ENCODE data around the gene LCT. TPM values are rescaled to one million over a fixed set of nuclear protein-coding genes. Genes with fewer than 3 reads are reported as not detected.
A peak's percentile ranks its signal among the peaks of the same experiment; 100 is the strongest.
"Not testable (repeated sequence)": the region's sequence is repeated elsewhere in the genome, so short reads cannot be mapped to it uniquely, and the experiment has no call there.

The LCT gene
- total RNA-seq, 1 donor from 2014 or later = 0.77 TPM

DNA sequence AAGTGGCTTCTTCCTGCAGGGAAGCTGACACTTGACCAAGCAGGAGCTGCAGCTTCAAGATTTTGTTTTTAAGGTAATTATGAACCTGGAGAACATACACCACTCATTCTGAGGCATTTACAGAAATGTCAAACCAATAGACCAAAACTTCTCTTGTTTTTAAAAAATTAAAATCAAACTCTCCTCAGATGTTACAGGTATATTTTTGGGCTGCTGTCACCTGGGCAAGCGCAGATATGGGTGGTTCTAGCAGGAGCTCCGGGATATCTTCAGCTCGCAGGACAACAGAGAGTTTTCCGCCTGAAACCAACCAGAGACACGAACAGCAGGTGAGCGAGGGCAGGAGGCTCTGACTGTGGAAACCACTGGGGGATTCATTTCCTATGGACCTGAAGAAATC, 4.1 kb downstream of the LCT start:
- no peak for DNase-seq (ENCODE audit: low spot score)

DNA sequence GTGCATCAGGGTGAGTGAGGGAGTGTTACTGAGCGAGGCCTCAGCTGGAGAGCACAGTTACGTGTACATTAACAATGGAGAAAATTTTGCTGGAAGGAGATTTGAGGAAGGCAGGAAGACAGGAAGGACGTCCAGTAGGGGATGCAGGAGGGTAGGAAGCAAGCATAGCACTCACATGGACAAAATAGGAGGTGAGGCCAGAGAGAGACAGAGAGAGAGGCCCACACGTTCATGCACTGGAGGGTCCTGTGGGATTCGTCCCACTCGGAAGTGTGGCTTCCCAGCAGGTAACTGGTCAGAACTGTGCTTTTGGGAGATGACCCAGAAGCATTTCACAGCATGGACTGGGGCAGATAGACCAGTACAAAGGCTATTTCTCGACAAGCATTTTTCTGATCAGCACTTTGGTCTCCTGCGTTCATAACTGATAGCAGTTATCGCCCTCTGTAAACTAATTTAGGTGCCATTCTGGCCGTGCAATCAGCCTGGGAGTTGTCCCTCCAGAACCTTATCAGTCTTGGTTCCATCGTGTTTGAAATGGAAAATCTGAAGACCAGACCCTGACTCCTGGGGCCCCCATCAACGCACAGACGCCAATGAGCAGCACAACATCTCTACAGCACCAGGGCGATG, 5.7 kb downstream of the LCT start:
- DNase-seq (ENCODE audit: low spot score) = no peak

DNA sequence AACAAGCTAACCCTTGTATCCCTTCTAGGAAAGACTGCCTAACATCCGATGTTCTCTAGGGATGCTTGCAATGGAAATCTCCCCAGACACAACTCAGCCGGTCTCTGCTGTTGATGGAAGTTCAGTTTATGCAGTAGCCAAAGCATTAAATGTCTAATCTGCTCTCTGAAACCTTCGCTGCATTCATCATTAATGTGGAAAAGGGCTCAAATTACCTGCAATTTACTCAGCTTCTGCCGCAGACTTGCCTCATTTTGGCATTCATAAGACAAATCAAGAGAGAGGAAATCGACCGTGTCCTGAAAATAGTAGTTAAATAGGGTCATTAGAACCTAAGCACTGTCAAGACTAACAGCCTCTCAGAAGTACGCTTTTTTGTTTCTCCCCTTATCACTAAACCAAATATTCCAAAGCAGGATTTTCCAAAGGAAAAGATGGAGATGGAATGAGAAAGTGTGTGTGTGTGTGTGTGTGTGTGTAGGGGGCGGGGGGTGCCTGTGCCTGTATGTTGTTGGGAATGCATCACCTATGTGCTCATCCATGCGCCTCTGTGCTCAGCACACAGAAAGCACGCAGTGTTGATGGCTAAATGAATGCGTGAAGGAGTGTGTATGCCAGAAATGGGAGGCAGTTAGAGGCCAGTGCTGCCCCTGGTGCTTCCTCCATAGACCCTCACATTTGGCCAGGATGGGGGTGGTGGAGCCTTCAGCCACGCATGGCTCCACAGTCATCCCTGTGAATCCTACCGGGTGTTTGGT, 7.4 kb downstream of the LCT start:
- no peak for DNase-seq (ENCODE audit: low spot score)

DNA sequence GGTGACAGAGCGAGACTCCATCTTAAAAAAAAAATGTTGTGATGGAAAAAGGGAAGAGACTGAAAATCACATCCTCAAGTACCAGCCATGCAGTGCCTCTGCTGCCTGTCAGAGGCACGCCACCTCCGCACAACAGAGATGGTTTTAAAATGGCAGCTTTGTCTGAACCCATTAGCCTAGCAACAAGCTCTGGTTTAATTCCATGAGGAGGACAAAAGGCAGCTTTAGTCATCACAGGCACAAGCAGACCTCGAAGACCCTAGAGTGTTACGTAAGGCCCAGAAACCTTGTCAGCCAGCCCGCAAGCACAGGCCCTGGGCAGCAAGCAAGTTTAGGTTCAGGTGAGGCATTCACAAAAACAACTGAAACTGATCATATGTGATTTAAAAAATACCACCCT, 10.4 kb downstream of the LCT start:
- no peak for DNase-seq (ENCODE audit: low spot score)

DNA sequence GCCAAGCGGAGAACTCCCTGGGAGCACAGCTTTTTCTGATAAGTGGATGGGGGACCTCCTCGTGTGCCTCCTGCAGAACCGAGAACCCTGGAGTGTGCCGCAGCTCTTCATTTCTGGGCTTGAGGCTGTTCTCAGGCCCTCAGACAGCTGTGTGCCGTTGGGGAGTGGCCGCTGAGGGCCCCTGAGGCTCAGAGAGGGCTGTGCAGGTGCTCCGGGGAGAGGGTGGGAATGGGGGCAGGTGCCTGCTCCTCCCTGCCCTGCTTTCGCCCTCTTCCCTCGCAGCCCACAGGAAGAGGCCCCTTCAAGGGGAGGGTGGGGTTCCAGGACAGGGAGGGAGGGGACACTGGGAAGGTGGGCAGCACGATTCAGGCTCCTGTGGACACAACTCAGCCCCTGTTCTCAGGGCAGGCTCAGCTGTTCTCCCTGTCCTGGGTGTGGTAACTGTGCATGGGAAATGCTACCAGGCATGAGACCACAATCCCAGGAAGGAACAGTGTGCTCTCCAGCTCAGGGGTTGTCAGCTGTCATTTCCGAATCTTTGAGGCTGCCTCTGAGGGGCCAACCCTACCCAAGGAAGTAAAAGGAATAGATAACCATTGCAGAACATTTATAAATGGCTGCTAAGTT, 11.3 kb downstream of the LCT start:
- no peak for DNase-seq (ENCODE audit: low spot score)

DNA sequence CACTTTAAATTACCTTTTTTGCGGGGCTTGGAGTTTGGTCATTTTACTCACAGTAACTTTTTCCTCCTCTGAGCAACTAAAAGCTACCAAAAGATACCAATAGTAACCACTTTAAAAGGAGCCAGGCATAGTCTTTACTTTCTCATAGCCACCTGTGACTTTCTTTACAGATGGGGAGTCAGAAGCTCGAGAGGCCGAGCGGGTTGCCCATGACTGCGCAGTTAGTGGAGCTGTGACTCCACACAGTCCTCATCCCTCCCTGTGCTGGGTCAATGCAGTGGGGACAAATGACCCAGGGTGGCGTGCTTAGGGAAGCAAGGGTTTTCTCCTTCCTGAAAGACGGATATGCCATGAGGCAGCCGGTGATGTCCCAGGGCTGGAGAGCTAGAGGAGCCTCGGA, 11.9 kb downstream of the LCT start:
- DNase-seq (ENCODE audit: low spot score) = no peak

DNA sequence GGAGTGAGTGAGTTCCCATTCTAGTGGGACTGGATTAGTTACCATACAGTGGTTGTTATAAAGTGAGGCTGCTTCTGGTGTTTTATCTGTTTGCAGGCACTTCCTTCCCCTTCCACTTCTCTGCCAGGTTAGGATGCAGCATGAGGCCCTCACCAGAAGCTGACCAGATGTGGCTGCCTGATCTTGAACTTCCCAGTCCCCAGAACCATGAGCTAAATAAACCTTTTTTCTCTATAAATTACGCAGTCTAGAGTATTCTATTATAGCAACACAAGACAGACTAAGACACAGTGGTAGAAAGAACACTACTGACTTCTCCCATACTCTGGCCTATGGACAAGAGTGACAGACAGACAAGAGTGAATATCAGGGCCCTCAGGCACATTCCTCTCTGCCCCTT, 14.1 kb downstream of the LCT start:
- DNase-seq (ENCODE audit: low spot score) = no peak

DNA sequence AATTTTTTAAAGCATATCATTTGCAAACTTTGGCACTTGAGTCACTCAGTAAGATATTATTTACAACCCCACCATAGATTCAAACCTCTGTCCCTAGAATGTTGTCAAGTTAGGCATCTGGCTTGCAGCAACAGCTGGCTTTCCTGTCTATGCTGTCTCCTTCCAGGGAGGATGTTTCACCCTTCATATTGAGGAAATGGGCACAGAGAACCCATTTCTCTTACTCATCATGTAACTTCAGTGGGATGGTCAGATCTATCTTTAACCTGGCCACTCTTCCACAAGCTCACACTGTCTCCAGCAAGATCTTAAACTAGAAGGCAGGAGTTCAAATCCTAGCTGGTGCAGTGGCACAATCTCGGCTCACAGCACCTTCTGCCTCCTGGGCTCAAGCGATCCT, 15.8 kb downstream of the LCT start:
- DNase-seq (ENCODE audit: low spot score) = no peak

DNA sequence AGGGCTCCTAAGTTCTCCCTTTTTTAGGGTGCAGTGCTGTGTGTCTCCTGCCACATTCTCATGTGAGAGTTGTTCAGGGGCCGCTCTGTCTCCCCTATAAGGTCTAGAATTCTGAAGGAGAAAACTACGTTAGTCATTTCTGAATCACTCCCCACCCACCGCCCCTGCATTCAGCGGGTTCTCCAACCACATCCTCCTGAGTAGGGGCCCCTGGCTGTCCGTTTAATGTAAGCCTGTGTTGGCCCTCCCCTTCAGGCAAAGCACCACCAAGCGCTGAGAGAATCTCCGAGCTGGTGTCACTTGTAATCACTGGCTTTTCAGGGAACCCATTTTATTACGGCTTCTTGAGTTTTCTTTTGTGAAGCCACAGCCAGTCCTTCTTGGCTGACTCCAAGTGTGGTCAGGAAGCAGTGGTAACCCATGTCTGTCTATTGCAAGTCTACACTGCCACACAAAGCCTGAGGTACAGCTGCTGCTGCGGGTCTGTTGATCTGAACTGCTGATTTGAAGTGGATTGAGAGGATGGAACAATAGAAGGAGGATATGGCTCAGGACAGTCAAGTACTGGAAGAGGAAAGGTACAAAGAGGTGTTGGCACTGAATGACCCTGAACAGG, 16.9 kb downstream of the LCT start:
- no peak for DNase-seq (ENCODE audit: low spot score)

DNA sequence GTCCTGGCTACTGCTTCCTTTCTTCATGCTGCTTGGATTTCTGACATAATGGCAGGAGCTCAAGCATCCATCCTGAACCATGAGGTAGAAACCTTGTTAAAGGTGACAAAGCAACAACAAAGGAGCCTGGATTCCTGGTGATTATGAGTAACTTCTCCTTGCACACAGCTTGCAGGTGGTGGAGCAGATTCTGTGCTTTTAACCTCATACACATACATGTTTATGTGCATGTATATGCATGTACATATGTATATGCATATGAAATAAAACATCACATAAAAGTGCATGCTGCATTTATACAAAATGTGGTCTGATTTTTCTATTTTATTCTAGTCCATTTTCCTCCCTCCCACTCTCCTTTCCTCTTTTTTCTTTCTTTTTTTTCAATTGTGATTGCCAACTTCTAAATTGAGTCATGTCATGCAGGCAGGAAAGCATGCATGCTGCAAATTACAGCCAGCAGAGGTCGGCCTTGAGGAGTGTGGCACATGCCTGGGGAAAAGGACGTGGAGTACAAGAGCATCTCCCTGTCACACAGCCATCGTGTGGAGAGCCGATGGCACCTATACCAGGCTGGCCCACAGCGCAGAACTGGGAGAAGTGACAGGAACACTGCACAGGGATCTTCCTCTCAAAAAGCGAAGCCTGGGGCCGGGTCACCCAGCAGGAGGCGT, 17.9 kb downstream of the LCT start:
- DNase-seq (ENCODE audit: low spot score) = peak; percentile 53

DNA sequence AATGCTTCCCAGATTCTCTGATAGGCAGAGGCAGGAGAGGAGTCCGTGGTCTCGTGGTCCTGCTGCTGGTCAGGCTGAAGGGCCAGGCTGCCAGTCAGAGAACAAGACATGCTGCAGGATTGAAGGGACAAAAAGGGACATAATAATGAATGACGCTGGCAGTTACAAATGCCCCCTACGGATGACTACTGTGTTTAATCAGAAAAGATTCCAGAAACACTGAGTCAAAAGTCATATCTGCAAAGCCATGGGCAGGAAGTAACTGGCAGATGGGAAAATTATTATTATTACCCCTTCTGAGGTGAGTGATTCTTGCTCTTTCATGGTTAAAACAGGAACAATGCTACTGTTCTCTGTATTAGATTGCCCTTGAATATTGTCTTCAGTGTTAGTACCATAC, 19.0 kb downstream of the LCT start:
- DNase-seq (ENCODE audit: low spot score) = no peak

DNA sequence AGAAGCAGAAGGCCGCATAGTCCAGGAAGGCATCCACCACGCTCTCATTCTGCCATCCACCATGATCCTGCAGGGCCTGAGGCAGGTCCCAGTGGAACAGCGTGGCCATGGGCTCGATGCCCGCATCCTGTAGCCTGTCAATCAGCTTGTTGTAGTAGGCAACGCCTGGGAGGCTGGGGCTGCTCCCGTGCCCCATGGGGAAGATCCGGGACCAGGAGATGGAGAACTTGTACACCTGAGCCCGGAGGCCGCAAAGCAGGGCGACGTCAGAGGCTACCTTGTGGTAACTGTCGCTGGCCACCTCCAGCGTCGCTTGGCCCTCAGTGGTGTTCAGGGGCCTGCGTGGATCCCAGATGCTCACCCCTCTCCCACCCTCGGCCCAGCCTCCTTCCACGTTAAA, 19.5 kb downstream of the LCT start:
- peak; percentile 77 for DNase-seq (ENCODE audit: low spot score)

DNA sequence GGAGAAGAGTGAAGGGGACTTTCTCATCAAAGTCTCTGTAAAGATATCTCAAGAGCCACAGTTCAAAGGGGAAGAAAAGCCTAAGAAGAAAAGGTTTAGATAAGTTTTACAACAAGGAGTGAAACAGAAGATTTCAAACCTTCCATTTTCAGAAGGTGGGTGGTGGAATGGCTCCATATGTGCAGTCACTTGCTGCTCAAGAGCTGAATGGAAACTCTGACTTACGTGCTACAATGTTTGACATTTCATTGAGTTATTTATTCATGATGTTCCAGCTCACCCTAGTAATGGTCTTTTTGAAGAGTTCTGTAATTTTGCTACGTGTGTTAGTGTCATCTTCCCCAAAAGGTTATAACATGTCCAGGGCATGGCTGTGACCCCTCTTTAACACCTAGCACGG, 21.7 kb downstream of the LCT start:
- no peak for DNase-seq (ENCODE audit: low spot score)

DNA sequence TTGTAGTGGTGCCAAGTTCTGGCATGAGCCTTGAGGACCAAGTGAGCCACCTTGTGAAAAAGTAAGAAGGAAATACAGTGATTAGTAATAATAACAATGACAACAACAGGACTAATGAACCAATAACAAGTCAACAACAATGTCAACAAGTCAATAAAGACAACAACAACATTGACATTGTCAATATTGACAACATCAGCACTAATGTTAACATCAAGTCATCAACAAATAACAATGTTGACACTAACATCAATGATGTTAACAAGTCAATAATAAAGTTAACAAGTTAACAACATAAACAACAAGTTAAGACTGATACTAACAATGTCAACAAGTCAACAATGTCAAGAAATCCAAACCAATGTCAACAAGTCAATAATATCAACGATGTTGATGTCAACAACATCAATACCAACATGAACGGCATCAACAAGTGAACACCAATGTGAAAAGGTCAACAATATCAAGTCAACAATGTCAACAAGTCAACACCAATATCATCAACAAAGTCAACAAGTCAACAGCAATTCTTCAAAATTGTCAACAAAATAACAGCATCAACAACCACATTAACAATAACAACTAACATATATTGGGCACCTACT, 24.0 kb downstream of the LCT start:
- DNase-seq (ENCODE audit: low spot score) = no peak

DNA sequence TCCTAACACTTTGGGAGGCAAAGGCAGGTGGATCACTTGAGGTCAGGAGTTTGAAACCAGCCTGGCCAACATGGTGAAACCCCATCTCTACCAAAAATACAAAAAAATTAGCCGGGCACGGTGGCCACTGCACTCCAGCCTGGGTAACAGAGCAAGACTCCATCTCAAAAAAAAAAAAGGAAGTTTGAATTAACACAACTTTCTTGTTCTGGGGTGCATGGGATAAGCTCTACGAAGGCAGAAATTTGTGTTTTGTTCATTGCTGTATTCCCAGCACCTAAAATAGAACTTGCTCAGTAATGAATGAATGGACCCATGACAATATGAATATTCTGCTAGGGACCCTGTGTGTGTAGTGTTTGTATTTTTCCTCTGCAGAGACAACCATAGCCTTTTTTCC, 29.1 kb downstream of the LCT start:
- DNase-seq (ENCODE audit: low spot score) = not testable (repeated sequence)

DNA sequence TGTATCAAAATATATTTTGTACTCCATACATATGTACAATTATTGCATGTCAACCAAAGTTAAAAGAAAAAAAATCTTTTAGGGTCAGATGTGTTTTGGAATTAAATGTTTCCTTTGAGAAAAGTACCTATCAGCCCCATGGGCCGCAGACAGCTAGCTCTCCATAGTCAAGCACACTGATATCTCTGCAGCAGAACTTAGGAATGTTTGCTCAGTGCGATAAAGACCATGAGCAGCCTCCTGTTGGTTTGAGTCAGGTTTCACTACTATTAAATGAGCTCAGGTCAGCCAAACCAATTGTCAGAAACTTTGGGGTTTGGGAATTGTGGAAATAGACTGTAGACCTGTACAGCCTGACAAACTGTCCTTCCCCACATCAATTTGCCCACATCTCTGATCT, 33.7 kb downstream of the LCT start:
- DNase-seq (ENCODE audit: low spot score) = no peak

DNA sequence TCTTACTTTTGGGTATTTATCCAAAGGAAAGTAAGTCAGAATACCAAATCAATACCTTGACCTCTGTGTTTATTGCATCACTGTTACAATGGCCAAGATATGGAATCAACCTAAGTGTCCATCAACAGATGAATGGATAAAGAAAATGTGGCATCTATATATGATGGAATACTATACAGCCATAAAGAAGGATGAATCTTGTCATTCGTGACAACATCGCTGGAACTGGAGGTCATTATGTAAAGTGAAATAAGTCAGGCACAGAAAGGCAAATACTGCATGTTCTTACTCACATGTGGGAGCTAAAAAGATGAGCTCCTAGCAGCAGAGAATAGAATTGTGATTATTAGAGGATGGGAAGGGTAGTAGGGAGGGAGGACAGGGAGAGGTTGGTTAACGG, 34.6 kb downstream of the LCT start:
- no peak for DNase-seq (ENCODE audit: low spot score)

DNA sequence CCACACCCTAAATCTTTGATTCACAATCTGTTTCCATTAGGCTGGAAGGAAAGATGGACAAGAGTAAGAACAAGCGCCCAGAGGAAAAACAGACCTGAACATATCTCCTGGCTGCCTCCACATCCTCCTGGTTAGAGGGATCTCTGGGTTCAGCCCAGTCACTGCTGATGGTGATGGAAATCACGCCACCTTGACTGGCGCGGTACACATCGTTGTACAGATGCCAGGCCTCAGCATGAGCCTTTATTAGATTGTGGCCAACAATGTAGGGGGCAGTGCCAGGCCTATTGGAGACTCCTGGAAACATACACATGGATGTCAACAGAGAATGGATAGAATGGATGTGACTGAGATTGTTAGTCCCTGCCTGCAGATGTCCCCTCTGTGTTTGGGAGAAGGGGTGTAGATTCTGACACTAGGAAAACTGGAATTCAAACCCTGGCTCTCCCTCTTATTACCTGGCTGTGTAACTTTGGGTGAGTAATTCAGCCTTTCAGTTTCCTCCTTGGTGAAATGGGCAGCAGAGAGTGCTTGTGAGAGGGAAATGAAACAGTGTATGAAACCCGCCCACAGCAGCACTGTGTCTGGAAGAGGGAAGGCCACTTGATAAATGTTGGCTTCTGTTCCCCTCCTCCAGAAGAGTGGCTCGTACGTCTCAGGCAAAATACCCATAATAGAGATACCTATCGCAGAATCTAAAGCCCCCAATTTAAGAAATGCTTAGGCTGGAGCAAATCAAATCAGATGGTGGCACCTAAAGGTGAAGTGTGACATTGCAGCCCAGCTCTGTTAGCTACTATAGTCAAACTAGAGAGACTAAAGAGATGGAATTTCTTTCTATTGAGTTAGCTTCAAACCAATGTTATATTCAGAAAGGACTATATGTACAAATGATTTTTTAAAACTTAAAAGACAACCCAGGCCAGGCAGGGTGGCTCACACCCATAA, 36.2 kb downstream of the LCT start:
- DNase-seq (ENCODE audit: low spot score) = no peak

DNA sequence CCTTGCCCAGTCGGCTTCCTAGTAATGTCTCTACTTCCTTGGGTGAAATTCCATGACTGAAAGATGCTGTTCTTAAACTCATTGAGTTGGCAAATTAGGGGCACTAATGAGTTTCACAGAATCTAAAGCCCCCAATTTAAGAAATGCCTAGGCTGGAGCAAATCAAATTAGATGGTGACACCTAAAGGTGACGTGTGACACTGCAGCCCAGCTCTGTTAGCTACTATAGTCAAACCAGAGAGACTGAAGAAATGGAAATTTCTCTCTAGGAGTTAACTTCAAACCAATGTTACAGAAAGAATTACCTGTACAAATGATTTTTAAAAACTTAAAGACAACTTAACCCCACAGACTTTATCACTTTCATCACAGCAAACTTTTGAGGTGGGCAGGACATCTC, 37.2 kb downstream of the LCT start:
- DNase-seq (ENCODE audit: low spot score) = no peak

DNA sequence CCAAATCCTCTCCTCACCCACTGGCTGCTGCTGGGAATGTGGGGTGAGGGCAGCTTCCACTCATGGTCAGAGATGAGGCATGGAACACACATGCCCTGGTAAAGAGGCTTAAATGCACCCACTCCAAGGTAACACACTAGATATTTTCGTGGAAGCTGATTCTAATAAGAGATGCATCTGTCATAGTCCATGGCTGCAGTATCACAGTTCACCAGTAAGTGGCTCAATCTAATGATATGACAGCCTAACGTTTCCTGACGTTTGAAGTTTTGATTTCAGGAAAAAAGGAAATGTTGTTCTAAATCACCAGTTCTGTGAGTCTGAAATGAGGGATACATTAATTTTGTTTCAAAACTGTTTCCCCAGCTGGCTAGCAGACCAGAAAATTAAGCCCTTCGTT, 38.2 kb downstream of the LCT start:
- DNase-seq (ENCODE audit: low spot score) = no peak

Data from mesenteric fat pad (tissue), 1 donor.